ENCODE data around the gene ZNF622.

Gene ZNF622

DNA sequence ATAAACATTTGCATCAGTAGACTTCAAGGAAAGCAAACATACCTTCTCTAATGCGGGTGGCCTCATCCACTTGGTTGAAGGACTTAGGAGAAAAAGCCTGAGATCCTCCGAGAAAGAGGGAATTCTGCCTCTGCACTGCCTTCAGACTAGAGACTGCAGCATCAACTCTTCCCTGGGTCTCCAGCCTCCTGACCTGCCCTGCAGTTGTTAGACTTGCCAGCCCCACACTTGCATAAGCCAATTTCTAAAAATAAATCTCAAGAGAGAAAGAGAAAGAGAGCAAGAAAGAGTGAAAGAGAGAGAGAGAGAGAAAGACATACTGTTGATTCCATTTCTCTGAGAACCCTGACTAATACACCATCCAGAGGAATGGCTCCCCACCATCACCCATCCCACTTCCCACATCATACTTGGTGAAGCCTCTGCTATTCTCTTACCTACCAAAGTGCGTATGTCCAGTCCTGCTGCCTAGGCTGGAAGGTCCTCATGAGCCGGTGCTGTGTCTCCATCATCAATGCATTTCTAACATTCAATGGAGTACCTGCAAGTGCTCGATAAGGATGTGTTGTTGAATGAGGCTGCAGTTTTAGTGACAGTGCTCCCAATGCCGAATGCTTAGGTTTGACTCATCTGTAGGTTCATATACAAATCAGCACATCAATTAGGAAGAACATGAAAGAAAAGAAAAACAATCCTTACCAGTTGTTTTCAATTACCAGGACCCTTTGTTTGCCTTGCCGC, 35.1 kb downstream of the ZNF622 start:
- Histone ChIP-seq H3K9me3 (ENCODE audit: control insufficient read depth, insufficient read depth, low read length) (no peaks in the 10 kb centered on the region), H3K9ac (ENCODE audit: low read depth, low read length) (no peak overlapping the region), H3K36me3 (ENCODE audit: insufficient read depth, low read length) (no peaks in the 10 kb centered on the region), H3K4me1 (ENCODE audit: insufficient read depth, low read length) (peaks cover 21% of the 10 kb centered on the region)

DNA sequence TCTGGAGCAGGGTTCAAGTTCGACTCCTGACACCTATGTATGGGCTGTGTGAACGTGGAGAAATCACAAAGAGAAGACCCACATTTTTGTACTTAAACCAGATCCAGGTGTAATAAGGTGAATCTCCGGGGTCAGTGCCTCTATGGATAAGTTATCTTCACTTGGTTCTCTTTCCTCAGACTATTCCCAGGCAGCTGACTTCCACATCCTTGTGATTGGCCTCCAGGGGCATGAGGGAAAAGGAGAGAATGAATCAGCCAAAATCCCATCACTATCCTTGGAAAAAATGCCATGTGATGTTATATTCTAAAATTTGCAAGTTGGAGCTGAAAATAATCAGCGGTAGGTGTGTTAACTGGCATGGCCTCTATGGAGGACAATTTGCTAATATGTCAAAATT, 37.2 kb downstream of the ZNF622 start:
- H3K36me3 ChIP-seq (ENCODE audit: insufficient read depth, low read length) = no peaks in the 10 kb centered on the region
- no peaks in the 10 kb centered on the region for H3K9me3 ChIP-seq (ENCODE audit: control insufficient read depth, insufficient read depth, low read length)
- no peak overlapping the region for H3K9ac ChIP-seq (ENCODE audit: low read depth, low read length)
- H3K4me1 ChIP-seq (ENCODE audit: insufficient read depth, low read length) = peaks cover 25% of the 10 kb centered on the region

DNA sequence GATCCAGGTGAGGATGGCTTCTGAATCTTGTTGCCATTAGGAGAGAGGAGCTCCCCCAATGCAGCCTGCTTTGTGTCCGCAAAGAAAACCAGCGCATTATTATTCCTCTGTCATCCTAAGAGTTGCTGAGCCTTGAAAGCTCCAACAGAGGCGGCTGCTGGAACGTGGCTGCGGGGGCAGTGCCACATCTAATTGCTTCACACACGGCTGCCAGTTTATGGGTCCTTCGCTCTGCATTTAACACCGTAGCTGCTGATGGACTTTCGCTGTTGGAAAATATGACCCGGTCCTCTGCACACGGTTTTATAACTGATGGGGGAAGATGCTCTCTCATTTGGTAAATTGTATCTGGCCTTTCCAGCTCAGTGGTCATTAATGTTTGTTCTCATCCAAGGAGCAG, 38.0 kb downstream of the ZNF622 start:
- H3K9ac ChIP-seq (ENCODE audit: low read depth, low read length) = no peak overlapping the region
- no peaks in the 10 kb centered on the region for H3K9me3 ChIP-seq (ENCODE audit: control insufficient read depth, insufficient read depth, low read length)
- H3K4me1 ChIP-seq (ENCODE audit: insufficient read depth, low read length) = peaks cover 25% of the 10 kb centered on the region
- H3K36me3 ChIP-seq (ENCODE audit: insufficient read depth, low read length) = no peaks in the 10 kb centered on the region

DNA sequence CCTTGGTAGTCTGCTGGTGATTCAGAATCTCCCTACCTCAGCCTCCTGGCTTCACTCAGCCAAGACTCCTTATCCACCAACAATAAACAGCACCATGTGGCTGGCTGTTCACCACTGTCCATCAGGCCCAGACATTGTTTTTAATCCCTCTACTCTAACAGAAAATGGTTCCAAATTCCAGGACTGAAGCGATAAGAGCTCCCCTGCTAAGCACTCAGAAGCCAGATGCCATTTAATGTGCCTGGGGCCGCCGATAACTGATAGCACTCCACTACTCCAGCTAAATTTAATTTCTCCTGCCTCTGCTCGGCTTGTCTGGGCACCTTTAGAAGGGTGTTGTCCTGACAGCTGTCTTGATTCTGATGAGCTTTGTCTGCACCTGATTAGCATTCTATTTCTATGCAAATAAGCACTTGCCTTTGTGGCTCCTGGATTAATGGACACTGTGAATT, 47.1 kb downstream of the ZNF622 start:
- H3K9me3 ChIP-seq (ENCODE audit: control insufficient read depth, insufficient read depth, low read length) = no peaks in the 10 kb centered on the region
- peaks cover 9% of the 10 kb centered on the region for H3K4me1 ChIP-seq (ENCODE audit: insufficient read depth, low read length)
- no peak overlapping the region for H3K9ac ChIP-seq (ENCODE audit: low read depth, low read length)
- no peaks in the 10 kb centered on the region for H3K36me3 ChIP-seq (ENCODE audit: insufficient read depth, low read length)

DNA sequence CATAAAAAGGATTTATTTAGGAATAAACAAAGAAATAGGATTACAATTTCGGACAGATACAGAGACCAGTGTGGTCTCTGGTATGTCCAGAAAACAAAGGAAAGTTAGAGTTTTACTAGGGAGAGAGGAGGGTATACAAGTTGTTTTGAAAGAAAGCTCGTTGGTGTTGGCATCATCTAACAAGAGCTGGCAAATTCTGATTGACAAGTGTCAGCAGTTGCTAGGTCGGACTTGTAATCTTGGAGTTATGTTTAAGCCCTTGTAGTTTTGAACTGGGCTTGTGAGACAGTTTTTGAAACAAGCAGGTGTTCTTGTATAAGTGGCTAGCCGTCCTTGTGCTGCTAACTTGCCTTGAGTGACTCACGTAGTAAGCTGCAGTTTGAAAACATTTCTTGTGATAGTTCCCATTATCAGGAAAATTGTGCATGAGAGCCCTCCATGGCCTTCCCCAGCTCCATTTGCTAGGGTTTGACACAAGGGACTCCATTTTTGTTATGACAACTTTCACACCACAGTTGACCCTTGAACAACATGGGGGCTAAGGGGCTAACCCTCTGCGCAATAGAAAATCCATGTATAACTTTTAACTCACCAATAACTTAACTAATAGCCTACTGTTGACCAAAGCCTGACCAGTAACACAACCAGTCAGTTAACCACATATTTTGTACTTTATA, 48.1 kb downstream of the ZNF622 start:
- Histone ChIP-seq H3K9ac (ENCODE audit: low read depth, low read length) (no peak overlapping the region), H3K36me3 (ENCODE audit: insufficient read depth, low read length) (no peaks in the 10 kb centered on the region), H3K4me1 (ENCODE audit: insufficient read depth, low read length) (peaks cover 9% of the 10 kb centered on the region), H3K9me3 (ENCODE audit: control insufficient read depth, insufficient read depth, low read length) (no peaks in the 10 kb centered on the region)

DNA sequence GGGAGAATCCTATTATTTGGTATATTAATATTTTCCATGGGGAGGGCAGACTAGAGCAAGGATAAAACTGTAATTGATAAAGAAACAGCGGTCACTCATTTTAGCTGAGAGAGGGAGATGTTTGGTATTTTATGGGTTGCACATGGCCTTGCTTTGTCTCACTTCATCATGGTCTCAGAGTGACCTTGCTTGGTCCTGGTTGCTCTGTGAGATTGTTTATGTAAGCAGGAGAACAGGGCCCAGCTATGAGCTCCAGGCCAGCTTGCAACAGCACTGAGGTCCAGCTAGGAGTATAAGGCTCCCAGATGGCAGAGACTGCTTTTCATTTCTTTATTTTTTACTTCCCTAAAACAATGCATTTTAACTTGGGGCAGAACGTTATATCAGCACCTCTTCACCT, 50.7 kb downstream of the ZNF622 start:
- peaks cover 12% of the 10 kb centered on the region for H3K4me1 ChIP-seq (ENCODE audit: insufficient read depth, low read length)
- H3K9me3 ChIP-seq (ENCODE audit: control insufficient read depth, insufficient read depth, low read length) = no peaks in the 10 kb centered on the region
- no peaks in the 10 kb centered on the region for H3K36me3 ChIP-seq (ENCODE audit: insufficient read depth, low read length)

DNA sequence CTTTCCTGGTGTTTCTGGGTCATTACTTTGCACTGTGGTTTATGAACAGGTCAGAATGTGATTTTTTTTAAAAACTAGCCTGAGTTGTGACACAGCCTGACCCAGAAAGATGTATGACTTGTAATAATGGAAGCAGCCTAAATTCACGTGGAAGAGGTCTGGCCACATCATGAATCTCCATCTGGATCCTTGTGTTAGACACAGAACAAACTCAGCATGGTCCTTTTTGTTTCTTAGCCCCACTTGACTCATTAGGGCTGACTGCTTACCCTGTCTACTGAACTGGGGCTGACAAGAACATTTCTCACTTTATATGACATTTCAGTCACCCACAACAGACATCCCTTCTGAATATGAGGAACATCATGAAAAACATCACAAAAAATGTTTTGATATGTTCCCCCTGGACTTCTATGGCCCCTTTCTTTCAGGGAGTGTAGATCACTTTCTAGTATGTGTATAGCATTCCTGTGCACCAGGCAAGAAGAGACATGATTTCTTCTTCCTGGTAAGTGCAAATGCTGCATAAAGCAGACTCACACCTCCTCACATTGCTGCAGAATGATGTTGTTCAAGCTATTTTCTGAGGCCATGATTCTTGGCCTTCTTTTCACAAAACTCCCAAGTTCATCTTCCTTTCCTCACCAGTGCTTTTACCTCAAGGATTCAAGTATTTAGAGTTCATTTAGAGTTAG, 52.3 kb downstream of the ZNF622 start:
- no peaks in the 10 kb centered on the region for H3K36me3 ChIP-seq (ENCODE audit: insufficient read depth, low read length)
- H3K4me1 ChIP-seq (ENCODE audit: insufficient read depth, low read length) = peaks cover 5% of the 10 kb centered on the region
- no peak overlapping the region for H3K9ac ChIP-seq (ENCODE audit: low read depth, low read length)
- H3K9me3 ChIP-seq (ENCODE audit: control insufficient read depth, insufficient read depth, low read length) = no peaks in the 10 kb centered on the region

More for the DNA sequence above, 50.7 kb downstream of the ZNF622 start:
- no peak overlapping the region for H3K9ac ChIP-seq (ENCODE audit: low read depth, low read length)

DNA sequence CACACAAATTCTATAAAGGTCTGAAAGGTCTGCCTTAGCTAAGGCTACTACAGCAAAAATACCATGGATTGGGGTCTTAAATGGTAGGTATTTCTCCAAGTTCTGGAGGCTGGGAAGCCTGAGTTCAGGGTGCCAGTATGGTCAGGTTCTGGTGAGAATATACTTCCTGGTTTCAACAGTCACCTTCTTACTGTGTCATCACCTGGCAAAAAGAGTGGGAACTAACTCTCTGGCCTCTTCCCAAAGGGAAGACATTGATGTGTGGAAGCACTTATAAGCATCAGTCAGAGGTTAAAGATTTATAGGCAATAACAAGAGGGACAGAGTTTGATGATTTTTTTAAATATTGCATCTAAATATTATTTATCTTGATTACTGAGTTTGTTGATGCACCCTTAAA, 53.0 kb downstream of the ZNF622 start:
- H3K9me3 ChIP-seq (ENCODE audit: control insufficient read depth, insufficient read depth, low read length) = no peaks in the 10 kb centered on the region
- no peak overlapping the region for H3K9ac ChIP-seq (ENCODE audit: low read depth, low read length)
- no peaks in the 10 kb centered on the region for H3K36me3 ChIP-seq (ENCODE audit: insufficient read depth, low read length)
- peaks cover 3% of the 10 kb centered on the region; the same call in 1 of the 2 replicates for H3K4me1 ChIP-seq (ENCODE audit: insufficient read depth, low read length)

DNA sequence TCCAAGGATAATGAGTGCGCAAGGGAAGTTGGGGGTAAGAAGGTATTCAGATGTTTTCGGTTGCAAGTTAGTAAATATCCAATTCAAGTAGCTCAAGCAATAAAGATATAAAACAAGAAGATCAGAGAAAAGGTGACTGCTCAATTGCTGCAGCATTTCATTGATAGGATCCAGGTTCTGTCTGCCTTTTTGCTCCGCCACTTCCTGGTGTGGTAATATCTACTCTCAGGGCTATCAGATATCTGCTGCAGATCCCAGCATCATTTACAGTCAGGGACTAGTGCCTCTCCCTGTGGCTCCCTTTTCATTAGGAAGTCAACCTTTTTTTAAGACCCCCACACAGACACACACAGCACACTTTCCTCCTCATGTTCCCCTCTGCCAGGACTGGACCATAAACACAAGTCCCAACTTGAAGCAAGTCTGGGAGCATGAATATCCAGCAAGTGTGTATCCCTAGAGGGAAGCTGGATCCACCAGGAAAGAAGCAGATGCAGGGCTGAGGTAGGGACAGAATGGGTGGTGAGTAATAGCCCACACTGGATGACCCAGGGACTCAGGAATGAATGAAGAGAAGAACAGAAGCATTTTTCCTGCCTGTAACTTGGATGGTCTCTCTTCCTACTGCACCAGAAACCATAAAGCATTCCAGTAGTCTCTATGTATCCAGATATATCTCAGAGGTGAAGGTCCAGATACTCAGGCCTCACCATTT, 53.7 kb downstream of the ZNF622 start:
- H3K9me3 ChIP-seq (ENCODE audit: control insufficient read depth, insufficient read depth, low read length) = no peaks in the 10 kb centered on the region
- peaks cover 3% of the 10 kb centered on the region; the same call in 1 of the 2 replicates for H3K4me1 ChIP-seq (ENCODE audit: insufficient read depth, low read length)
- H3K36me3 ChIP-seq (ENCODE audit: insufficient read depth, low read length) = no peaks in the 10 kb centered on the region
- H3K9ac ChIP-seq (ENCODE audit: low read depth, low read length) = no peak overlapping the region

DNA sequence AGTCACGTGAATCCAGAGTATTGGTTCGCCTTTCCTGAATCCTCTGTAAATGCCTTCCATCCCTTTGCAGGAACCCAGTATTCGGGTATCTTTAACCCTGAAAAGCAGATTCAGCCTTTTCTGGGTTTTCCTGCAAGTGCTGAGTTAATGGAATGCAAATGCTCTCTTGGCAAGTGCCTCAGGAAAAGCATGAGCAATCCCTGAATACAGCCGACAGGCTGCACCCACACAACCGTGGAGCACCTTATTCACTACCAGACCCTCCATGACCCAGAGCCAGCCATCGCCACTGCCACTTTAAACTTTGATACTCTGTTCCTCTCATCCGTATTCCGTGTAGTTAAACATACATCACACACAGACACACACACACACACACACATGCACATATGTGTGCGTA, 54.4 kb downstream of the ZNF622 start:
- H3K36me3 ChIP-seq (ENCODE audit: insufficient read depth, low read length) = no peaks in the 10 kb centered on the region
- H3K9ac ChIP-seq (ENCODE audit: low read depth, low read length) = no peak overlapping the region
- no peaks in the 10 kb centered on the region for H3K9me3 ChIP-seq (ENCODE audit: control insufficient read depth, insufficient read depth, low read length)
- H3K4me1 ChIP-seq (ENCODE audit: insufficient read depth, low read length) = peaks cover 3% of the 10 kb centered on the region; the same call in 1 of the 2 replicates

DNA sequence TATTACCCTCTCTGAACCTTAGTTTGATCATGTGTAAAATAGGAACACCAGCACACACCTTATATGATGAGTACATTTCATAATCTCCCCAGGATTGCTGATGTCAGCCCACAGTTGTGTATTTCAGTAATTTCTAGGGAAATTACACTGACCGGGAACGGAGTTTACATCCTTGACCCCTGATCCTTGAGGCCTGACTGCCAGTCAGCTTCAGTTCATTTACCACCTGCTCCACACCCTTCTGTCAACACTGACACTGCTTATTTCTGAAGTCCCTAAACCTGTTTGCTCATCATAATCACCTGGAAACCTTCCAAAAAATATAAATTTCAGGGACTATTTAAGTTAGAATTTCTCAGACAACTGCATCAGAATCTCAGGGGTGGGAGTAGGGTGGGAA, 55.3 kb downstream of the ZNF622 start:
- peaks cover 7% of the 10 kb centered on the region; the same call in 1 of the 2 replicates for H3K4me1 ChIP-seq (ENCODE audit: insufficient read depth, low read length)
- no peaks in the 10 kb centered on the region for H3K36me3 ChIP-seq (ENCODE audit: insufficient read depth, low read length)
- H3K9me3 ChIP-seq (ENCODE audit: control insufficient read depth, insufficient read depth, low read length) = no peaks in the 10 kb centered on the region
- H3K9ac ChIP-seq (ENCODE audit: low read depth, low read length) = no peak overlapping the region

DNA sequence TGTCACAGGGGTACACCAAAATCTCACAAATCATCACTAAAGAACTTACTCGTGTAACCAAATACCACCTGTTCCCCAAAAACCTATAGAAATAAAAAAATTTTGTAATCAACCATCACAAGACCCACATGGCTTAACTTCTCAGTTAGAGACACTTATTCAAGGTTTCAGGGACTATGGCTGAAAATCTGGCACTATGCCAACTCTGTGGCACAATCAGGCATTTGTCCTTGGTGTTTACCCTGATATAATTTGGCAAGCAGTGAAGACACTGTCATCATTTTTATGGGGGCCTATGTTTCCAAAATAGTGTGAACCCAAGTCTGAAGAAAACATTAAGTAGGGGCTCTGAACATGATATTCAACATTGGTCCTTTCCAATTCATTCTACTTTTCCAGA, 59.0 kb downstream of the ZNF622 start:
- Histone ChIP-seq H3K4me1 (ENCODE audit: insufficient read depth, low read length) (peaks cover 7% of the 10 kb centered on the region; the same call in 1 of the 2 replicates), H3K36me3 (ENCODE audit: insufficient read depth, low read length) (no peaks in the 10 kb centered on the region), H3K9me3 (ENCODE audit: control insufficient read depth, insufficient read depth, low read length) (no peaks in the 10 kb centered on the region), H3K9ac (ENCODE audit: low read depth, low read length) (no peak overlapping the region)

DNA sequence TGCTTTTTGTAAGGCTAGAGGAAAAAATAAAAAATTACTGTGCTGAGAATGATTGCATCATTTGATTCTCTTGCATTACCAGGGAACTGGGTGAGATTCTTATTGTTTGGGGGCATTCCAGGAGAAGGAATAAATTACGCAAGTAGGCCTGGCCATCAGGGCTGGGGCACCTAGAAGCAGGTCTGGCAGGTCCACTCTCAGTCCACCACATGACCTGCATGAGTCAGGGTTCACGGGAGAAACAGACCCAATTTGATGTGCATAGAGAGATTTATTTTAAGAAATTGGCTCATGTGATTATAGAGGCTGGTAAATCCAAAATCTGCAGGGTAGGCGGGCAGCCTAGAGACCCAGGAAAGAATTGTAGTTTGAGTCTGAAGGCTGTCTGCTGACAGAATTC, 59.6 kb downstream of the ZNF622 start:
- H3K9me3 ChIP-seq (ENCODE audit: control insufficient read depth, insufficient read depth, low read length) = no peaks in the 10 kb centered on the region
- no peaks in the 10 kb centered on the region for H3K36me3 ChIP-seq (ENCODE audit: insufficient read depth, low read length)
- peaks cover 5% of the 10 kb centered on the region; the same call in 1 of the 2 replicates for H3K4me1 ChIP-seq (ENCODE audit: insufficient read depth, low read length)
- no peak overlapping the region for H3K9ac ChIP-seq (ENCODE audit: low read depth, low read length)

Measured in ES-I3 (cell line).